Body of pancreas (tissue), 4 donors: Measurements from ENCODE around the gene DTL. TPM values are rescaled to one million over a fixed set of nuclear protein-coding genes. Genes with fewer than 3 reads are reported as not detected.

Source experiments
- ATAC-seq: fragments of 150-250 bp; one replicate; pipeline ENCODE4 v1.9.1; 2016
- DNase-seq, 4 donors: peaks; one replicate each; pipeline ENCODE4 v3.0.0-alpha.2; 2019
- H3K27ac ChIP-seq, 4 donors: fragments of 200-600 bp; sonication (generic); 1 replicate in 3 of 4; 2 replicates in 1 of 4; pipeline versions ENCODE4 v1.5.1 to v1.6.1; 2016 to 2019; ENCODE audit warnings: mild to moderate bottlenecking in 1 of 4, mixed read lengths in 1 of 4, moderate library complexity in 1 of 4
- H3K27me3 ChIP-seq, 2 donors: fragments of 200-600 bp; sonication (generic); one replicate each; pipeline ENCODE4 v1.6.0; 2016; ENCODE audit warnings: mild to moderate bottlenecking in 1 of 2
- H3K36me3 ChIP-seq, 2 donors: fragments of 200-600 bp; sonication (generic); replicated peaks in 1 of 2; 2 replicates each; pipeline ENCODE4 v1.5.1; 2016; ENCODE audit warnings: low read depth in 2 of 2; ENCODE audit not compliant: insufficient read depth in 1 of 2
- H3K4me1 ChIP-seq: fragments of 200-600 bp; sonication (generic); one replicate; pipeline ENCODE4 v1.6.0; 2016
- H3K4me3 ChIP-seq, 2 donors: fragments of 200-600 bp; sonication (generic); 1 replicate in 1 of 2; 2 replicates in 1 of 2; pipeline ENCODE4 v1.5.1; 2016 to 2019
- H3K9me3 ChIP-seq, 3 donors: fragments of 200-600 bp; sonication (generic); 1 replicate in 2 of 3; 2 replicates in 1 of 3; pipeline ENCODE4 v1.5.1; 2016
- POLR2A ChIP-seq, 3 donors: fragments of 450-650 bp; IDR thresholded peaks; one replicate each; pipeline ENCODE4 v1.6.1; 2016; ENCODE audit warnings: antibody characterized with exemption in 3 of 3, mild to moderate bottlenecking in 2 of 3
- WGBS, 2 donors: methylation state at CpG; one replicate each; pipeline ENCODE4 v1.1.5; 2017; 5-methylcytosine and 5-hydroxymethylcytosine counted together
- intact Hi-C: fragments of 100-400 bp; cut with DNase I; formaldehyde crosslinking; loops from one replicate; pipeline ENCODE4 v1.15.1; 2023
- total RNA-seq, 2 donors: library from RNA; depleted of rRNA; stranded (reverse); fragments of >200 nt; gene quantifications; one replicate each; pipeline ENCODE4 v1.1.0, GENCODE V29; 2016
- TF ChIP-seq, protein P1 (sequence below), 7 experiments: fragments of 450-650 bp in 4 of 7; fragments of 200-600 bp in 3 of 7; sonication (generic) in 3 of 7; IDR thresholded peaks; one replicate each; pipeline ENCODE4 v1.5.1; 2016 to 2019; ENCODE audit warnings: antibody characterized with exemption in 7 of 7

The DTL gene
- total RNA-seq, 2 donors from 2014 or later: under 0.01 TPM; not detected in 1

DNA sequence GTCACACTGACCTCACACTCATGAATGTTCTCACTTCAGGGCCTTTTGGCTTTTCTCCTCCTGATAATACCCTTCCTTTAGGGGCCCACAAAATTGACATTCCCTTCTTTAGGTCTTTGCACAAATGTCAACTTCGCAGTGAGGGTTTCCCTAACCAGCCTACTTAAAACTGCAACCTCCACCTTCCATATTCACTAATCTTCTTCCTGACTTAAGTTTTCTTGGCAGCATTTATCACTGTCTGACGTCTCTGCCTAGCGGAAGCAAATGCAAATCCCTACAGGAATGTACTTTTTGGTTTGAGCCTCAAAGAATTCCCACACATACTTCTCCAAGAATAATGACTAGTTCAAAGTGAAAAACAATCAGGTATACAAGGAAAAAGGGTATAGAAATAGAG, 33.0 kb upstream of the DTL start:
- WGBS, 2 donors: 85 to 95% methylated on average over 3 of the region's 3 CpGs

DNA sequence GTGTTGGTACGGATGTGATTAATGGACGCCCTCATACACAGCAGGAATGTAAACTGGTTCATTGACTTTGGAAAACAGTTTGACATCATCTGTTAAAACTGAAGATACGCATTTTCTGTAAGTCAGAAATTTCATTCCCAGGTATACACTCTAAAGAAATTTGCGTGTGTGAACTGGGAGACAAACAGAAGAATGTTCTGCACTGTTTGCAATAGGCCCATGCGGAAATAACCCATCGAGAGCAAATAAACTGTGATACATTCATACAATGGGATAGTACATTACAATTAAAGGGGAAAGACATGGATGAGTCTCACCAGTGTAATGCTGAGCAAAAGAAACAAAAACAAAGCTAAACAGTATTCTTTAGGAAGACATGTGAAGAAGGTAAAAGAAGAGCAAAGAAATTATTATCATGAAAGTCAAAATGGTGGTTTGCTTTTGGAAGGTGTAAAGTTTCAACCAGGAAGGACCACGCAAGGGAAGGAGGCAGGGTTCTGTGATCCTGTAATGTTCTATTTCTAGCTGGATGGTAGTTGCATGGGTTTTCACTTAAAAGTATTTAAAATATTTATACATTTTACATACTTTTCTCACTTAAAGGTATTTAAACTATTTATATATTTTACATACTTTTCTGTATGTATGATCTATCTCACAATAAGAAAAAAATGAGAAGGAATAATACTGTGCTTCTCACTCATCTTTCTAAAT, 30.5 kb upstream of the DTL start:
- Histone ChIP-seq H3K9me3 (no peaks in the 10 kb centered on the region), H3K27me3 (no peaks in the 10 kb centered on the region), H3K4me3 (no peak overlapping the region), H3K36me3 (peaks cover 0 to 6% of the 10 kb centered on the region in 2 donors), H3K27ac (no peak overlapping the region), H3K4me1 (no peaks in the 10 kb centered on the region)
- ATAC-seq (no peak), DNase-seq (no peak)
- TF ChIP-seq POLR2A (IDR thresholded peaks at IDR 0.05): no peak
- 79 to 86% methylated on average over 7 of the region's 7 CpGs for WGBS, 2 donors
- intact Hi-C loops: no loop called here

More for the DNA sequence above, 33.0 kb upstream of the DTL start:
- no peaks in the 10 kb centered on the region for H3K9me3 ChIP-seq
- H3K36me3 ChIP-seq: peaks cover 0 to 4% of the 10 kb centered on the region in 2 donors
- ATAC-seq (no peak), DNase-seq (no peak)
- H3K4me1 ChIP-seq: no peaks in the 10 kb centered on the region
- H3K27ac ChIP-seq: no peak overlapping the region
- no peaks in the 10 kb centered on the region for H3K27me3 ChIP-seq
- intact Hi-C loops: no loop called here
- TF ChIP-seq, protein P1, sequence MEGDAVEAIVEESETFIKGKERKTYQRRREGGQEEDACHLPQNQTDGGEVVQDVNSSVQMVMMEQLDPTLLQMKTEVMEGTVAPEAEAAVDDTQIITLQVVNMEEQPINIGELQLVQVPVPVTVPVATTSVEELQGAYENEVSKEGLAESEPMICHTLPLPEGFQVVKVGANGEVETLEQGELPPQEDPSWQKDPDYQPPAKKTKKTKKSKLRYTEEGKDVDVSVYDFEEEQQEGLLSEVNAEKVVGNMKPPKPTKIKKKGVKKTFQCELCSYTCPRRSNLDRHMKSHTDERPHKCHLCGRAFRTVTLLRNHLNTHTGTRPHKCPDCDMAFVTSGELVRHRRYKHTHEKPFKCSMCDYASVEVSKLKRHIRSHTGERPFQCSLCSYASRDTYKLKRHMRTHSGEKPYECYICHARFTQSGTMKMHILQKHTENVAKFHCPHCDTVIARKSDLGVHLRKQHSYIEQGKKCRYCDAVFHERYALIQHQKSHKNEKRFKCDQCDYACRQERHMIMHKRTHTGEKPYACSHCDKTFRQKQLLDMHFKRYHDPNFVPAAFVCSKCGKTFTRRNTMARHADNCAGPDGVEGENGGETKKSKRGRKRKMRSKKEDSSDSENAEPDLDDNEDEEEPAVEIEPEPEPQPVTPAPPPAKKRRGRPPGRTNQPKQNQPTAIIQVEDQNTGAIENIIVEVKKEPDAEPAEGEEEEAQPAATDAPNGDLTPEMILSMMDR (IDR thresholded peaks at IDR 0.05): no peak
- TF ChIP-seq POLR2A (IDR thresholded peaks at IDR 0.05): no peak
- H3K4me3 ChIP-seq: no peak overlapping the region

DNA sequence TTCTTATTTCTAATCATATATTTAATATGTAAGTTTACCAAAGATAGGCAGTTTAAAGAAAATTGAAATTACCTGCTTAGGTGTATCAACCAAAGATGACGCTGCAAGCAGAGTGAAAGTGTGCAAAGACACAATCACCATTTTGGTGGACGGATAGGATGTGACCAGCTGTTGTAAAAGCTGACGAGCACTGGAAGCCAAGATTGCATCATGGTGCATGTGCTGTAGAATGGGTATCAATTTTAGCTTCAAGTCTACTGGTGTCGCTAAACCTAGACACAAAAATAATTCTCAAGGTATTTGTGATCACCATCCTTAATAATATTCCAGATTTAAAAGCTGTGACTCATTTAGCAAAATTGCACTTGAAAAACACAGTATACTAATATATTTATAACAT, 28.4 kb upstream of the DTL start:
- H3K4me1 ChIP-seq: peaks cover 3% of the 10 kb centered on the region
- WGBS, 2 donors: 84 to 95% methylated on average over 4 of the region's 4 CpGs
- H3K36me3 ChIP-seq: peaks cover 0 to 6% of the 10 kb centered on the region in 2 donors
- no peak overlapping the region for H3K27ac ChIP-seq
- no peak overlapping the region for H3K4me3 ChIP-seq
- no peaks in the 10 kb centered on the region for H3K27me3 ChIP-seq
- DNase-seq (no peak), ATAC-seq (no peak)
- no peaks in the 10 kb centered on the region for H3K9me3 ChIP-seq
- no peak for TF ChIP-seq POLR2A (IDR thresholded peaks at IDR 0.05)
- TF ChIP-seq, protein P1 (IDR thresholded peaks at IDR 0.05): no peak
- intact Hi-C loops: no loop called here

DNA sequence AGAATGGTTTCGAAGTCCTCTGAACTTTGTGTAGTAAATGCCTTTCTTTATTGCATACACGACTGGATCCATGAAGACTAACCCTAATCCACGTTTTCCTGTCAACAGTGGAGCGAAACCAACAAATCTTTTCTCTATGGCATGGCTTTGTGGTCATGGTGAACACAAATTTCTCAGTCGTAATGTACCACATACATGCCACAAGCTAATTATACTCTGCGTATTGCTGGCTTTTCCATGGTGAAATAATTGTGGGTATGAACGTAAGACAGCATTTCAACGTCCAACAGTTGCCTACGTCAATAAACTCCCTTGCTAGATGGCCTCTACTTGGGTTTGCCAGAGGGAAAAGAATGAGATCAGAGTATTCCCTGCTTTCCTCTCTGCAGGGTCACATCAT, 27.7 kb upstream of the DTL start:
- peaks cover 0 to 6% of the 10 kb centered on the region in 2 donors for H3K36me3 ChIP-seq
- ATAC-seq (no peak), DNase-seq (no peak)
- 86 to 87% methylated on average over 9 of the region's 9 CpGs for WGBS, 2 donors
- no peaks in the 10 kb centered on the region for H3K9me3 ChIP-seq
- TF ChIP-seq POLR2A (IDR thresholded peaks at IDR 0.05): no peak
- TF ChIP-seq, protein P1 (IDR thresholded peaks at IDR 0.05): no peak
- H3K4me1 ChIP-seq: peaks cover 5% of the 10 kb centered on the region
- intact Hi-C loops: no loop called here
- no peak overlapping the region for H3K4me3 ChIP-seq
- H3K27me3 ChIP-seq: no peaks in the 10 kb centered on the region
- H3K27ac ChIP-seq: no peak overlapping the region

DNA sequence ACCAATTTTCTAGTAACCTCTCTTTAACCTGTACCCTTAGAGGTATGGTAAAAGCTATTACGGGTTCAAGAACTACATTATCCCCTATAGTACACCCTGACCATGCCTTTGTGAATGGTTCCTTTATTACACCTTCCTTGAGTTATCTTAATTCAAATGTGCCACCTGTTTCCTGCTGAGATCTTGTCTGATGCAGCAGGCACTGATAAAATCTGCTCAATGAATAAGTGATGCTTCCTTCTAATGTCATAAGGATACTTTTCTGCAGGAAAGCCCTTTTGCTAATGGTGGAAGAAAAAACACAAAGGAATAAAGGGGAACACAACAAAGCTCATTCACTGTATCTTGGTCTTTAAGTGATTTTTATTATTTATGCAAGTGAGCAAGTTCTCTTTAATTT, 26.0 kb upstream of the DTL start:
- WGBS, 2 donors: 86 to 94% methylated on average over 1 of the region's 1 CpG
- Histone ChIP-seq H3K36me3 (peaks cover 0 to 3% of the 10 kb centered on the region in 2 donors), H3K27me3 (no peaks in the 10 kb centered on the region), H3K9me3 (no peaks in the 10 kb centered on the region), H3K4me3 (no peak overlapping the region), H3K4me1 (peaks cover 5% of the 10 kb centered on the region), H3K27ac (no peak overlapping the region)
- DNase-seq (no peak), ATAC-seq (no peak)
- intact Hi-C loops: no loop called here
- no peak for TF ChIP-seq POLR2A (IDR thresholded peaks at IDR 0.05)
- TF ChIP-seq, protein P1 (IDR thresholded peaks at IDR 0.05): no peak
